CD4-positive, alpha-beta T cell treated with Interferon gamma for 1 hour (primary cell): ENCODE data around the gene APIP.

Experiments used
- DNase-seq: peaks from one replicate; pipeline ENCODE4 v3.0.0-alpha.2; 2020

Gene APIP

DNA sequence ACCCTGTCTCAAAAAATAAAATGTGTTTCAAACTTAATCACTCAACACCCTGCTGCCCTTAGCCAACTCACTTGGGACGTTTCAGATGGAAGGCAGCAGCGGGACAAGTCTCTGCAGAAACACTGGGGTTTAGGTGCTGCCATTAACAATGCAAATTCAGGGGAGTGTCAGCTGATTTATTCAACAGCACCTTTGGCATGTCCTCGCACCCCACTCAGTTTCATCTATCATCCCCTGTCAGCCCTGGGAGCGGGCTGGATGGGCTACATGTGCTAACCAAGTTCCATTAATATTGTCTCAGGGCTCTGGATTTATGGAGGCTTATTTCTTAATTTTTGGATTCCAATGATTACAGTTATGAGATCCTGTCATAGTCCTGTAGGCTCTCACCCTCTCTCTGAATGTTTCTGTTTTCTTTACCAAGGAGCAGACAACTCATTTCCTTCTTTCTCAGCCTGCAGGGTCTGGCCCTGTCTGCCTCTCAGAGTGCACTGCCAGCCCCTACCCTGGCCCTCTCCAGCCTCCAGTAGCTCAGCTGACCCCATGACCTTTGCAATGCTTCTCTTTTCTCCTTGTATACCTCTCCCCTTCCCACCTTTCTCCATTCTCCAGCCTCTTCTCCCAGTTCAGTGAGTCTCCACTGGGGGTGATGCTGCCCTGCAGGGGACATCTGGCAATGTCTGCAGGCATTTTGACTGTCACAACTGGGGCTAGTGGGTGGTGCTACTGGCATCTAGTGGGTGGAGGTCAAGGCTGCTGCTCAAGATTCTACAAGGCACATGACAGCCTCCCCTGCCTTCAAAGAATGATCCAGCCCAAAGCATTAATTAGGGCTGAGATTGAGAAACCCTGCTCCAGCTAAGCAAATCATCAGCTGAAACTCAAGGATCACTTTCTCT is 79.0 kb downstream of the APIP start:
- no peak for DNase-seq

- DNase-seq = no peak
Measured at GRCh38 chr11:34833602-34834001, 82.6 kb downstream of the APIP start.
